ENCODE measurements around the gene SMOC2.

SMOC2 gene

DNA sequence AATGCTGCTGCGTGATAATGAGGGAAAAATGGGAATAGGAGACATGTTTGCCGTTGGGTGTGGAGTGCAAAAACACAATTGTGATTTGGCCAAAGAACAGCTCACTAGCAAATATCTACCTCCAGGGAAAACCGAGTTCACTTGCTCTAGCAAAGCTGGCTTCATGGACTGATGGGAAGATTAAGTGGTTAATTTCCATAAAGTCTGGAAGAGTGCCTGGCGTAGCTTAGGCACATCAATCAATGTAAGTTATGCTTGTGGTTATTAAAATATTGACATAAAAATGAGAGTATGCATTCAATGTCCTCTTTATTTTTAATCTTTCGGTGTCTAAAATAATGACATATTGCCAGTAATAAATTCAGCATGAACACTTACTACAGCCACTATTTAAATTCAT is 267.5 kb downstream of the SMOC2 start:
- no peak for DNase-seq (ENCODE audit: low read depth in 3 of 3)

DNA sequence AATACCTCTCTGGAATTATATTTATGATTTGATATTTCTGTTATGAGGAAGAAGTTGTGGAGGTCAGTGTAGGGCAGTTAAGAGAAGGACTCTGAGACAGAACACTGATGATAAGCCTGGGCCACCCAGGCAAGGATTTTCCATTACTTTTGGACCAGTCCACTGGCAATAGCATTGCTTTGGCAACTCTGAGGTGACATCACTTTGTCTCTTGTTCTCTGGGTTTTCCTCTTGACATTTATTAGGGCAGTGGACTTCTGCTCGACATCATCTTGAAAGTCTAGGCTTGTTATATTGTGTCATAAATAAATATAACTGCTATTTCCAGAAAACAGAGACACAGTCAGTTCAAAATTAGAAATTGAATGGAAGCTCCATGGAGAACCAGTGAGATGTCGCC is 268.0 kb downstream of the SMOC2 start:
- DNase-seq (ENCODE audit: low read depth in 3 of 3): no peak

DNA sequence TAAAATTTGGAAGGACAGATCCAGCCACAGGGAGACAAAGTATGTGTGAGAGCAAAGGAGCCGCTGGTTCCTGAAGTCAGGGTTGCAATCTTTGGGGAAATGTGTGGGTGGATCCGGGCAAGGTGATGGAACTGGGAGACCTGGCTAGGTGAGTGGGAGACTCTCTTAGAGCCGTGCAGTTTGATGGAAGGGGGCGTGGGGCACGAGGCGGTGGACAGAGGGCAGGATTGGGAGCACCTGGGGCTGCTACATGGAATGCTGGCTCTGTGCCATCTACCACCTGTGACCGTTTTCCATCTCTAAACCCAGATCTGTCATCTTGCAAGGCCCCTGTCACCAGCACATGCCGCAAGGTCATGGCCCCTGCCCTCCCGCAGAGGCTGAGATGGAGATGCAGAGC is 268.4 kb downstream of the SMOC2 start:
- no peak for DNase-seq (ENCODE audit: low read depth in 3 of 3)

DNA sequence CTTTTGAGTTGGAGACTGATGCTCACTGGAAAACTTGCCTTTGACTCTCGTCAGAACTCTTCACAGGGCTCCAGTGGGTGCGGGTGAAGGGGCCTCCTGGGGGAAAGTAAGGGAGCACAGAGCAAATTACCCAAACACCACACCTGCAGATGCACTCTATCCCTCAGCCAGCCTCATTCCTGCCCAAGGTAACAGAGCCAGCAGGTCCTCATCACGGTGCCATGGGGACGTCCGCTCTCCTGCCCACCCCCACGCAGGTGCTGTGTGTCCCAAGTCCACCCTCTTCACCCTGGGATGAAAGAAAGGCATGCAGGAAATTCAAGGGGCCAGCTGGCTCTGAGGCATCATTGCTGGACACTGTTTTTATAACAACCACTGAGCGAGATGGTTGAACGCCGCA is 269.0 kb downstream of the SMOC2 start:
- no peak for DNase-seq (ENCODE audit: low read depth in 3 of 3)

DNA sequence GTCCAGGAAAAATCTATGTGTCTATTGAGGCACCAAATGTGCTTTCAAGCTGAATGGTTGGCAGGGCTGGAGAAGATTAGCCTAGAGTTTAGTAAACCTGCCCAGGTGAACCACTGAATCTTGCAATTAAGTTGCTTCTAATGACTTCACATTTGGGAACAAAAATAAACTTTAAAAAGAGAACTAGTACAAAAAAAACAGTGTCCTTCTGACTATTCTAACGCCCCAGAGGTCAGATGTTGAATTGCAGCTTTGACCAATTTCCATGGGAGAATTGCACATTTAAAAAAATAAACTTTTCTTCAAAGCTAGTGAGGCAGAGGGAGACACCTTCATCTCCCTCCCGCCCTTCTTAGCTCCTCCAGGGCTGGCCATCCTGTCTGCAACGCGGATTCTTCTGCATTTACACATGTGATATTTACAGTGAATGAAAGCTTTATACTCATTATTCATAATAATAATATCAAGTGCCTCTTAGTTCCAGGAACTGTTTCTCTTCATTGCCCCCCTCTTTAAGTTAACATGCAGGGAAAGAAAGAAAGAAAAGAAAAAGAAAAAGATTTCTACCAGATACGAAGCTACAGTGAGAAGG is 270.2 kb downstream of the SMOC2 start:
- DNase-seq (ENCODE audit: low read depth in 3 of 3): no peak

DNA sequence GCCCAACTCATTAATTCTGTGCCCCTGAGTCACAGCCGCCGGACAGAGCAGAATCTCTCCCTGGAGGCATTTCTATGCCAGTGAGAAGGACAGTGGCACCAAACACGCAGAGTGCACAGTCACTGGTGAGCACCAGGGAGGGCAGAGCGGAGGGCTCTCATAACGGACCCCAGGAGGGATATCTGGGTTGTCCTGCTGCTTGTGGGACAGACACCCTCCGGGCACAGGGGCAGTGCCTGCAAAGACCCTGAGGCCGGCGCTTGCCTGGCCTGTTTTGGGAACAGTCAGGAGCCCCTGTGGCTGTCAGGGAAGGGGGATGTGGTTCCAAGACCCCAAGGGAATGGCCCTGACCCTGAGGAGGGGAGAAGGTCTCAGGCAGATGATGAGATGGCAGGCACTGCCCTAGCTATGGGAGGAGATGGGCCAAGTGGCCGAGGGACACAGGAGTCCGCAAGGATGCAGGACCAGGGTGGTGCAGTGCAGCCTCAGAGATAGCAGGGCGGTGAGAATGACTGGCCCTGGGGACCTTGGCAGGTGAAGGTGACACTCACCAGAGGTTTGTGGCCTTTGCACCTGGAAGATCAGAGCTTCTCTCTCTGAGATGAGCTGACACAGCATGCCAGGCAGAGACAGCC is 270.8 kb downstream of the SMOC2 start:
- DNase-seq (ENCODE audit: low read depth in 3 of 3): no peak

DNA sequence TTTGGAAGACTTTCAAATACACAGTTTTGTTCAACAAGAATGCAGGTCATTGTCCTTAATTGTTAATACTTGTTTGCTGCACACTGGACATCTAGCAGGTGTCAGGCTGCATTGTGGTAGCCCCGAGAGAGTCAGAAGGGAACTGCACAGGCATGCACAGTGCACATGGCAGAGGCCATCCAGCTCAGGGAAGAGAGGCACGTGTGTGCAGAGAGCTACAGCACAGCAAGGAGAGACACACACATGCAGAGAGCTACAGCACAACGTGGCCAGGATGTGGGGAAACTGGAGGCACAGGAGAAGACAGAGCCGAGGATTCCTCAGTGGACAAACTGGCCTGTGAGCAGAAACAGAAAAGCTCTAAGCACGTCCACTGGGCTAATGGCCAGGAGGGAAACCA is 272.0 kb downstream of the SMOC2 start:
- DNase-seq (ENCODE audit: low read depth in 3 of 3): no peak

DNA sequence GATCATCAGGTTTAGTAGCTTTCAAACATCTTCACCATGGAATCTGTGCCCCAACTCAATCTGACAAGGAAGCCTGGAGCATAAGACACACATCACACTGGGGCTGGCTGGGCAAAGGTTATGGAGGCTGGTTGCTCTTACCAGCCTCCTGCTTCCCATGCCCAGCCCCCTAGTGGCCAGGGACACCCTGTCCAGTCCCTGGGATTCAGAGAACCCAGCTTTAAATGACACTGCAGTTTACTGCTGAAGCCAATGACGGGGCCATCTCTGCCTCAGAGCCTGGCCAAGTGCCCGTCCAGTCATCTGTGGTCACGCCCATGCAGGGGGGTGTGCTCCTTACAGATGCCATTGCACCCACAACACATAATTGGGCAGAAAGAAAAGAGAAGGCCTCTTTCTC is 272.9 kb downstream of the SMOC2 start:
- no peak for DNase-seq (ENCODE audit: low read depth in 3 of 3)

DNA sequence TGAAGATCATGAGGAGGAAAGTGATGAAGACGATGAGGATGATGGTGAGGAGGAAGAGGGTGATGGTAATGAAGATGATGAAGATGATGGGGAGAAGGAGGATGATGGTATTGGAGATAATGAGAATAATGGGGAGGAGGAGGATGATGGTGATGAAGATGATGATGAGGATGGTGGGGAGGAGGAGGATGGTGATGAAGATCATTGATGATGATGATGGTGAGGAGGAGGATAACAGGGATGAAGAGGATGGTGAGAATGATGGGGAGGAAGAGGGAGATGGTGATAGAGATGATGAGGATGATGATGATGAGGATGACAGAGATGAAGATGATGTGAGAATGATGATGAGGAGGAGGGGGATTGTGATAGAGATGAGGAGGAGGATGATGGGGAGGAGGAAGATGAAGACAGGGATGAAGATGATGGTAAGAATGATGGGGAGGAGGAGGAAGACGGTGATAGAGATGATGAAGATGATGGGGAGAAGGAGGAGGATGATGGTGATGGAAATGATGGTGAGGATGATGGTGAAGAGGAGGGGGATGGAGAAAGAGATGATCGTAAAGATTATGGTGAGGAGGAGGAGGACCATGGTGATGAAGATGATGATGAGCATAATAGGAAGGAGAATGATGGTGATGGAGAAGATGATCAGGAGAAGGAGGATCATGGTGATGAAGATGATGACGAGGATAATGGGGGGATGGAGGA is 273.7 kb downstream of the SMOC2 start:
- DNase-seq (ENCODE audit: low read depth in 3 of 3): no peak

DNA sequence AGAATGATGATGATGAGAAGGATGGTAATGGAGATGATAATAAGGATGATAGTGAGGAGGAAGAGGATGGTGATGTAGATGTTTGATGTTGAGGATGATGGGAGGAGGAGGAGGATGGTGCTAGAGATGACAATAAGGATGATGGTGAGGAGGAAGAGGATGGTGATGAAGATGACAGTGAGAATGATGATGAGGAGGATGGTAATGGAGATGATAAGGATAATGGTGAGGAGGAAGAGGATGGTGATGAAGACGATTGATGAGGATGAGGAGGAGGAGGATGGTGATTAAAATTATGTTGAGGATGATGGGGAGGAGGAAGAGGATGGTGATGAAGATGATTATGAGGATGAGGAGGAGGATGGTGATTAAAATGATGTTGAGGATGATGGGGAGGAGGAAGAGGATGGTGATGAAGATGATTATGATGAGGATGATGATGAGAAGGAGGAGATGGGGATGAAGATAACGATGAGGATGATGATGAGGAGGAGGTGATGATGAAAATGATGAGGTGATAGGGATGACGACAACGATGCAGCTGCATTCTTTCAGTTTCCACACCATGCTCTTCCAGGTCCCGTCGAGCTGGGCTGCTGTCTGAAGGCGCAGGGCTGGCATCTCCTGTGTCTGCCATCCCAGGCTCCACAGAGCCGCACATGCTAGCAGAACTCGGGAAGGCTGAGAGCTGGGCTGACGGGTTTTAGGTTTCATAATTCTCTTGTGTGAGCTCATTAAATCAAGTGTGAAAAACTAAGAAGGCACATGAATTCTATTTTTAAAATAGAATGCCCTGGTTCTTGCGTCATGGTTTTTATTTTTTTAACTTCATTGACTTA is 274.9 kb downstream of the SMOC2 start:
- no peak for DNase-seq (ENCODE audit: low read depth in 3 of 3)

DNA sequence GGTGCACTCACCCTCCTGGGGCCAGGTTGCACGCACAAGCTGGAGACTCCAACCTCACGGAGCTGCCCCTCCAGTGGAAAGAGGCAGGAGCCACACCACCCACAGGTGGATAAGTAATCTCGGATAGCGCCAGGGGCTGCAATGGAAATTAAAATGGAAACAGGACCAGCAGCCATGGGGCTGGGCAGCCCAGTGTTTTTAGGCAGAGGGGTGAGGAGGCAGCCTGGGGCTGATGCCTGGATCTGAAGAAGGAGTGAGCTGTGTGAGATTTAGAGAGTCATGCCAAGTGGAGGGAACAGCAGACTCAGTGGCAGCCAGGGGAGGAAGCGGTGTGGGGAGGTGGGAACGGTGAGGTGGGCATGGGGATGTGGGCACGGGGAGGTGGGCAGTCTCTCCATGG is 275.6 kb downstream of the SMOC2 start:
- no peak for DNase-seq (ENCODE audit: low read depth in 3 of 3)

DNA sequence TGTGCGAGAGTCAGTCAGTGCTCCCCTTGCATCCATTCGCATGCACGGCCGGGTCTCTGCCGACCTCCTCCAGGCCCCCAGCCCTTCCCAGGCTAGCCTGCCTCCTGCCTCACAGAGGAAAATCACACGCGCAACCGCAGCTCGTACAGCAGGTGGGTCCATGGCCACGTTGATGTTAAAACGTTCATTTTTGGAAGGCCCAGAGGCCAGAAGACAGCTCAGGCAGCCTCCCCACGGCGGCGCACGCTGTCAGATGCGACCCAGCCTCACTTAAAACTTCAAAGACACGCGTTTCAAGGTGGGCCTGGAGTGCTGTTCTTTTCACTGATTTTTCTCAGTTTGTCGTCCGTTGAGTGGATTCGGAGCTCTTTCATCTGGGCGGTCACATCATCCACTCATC is 276.5 kb downstream of the SMOC2 start:
- DNase-seq (ENCODE audit: low read depth in 3 of 3): no peak
